Left lung (tissue), 10 donors: ENCODE results near the gene FNDC3B. TPM values are rescaled to one million over a fixed set of nuclear protein-coding genes. Genes with fewer than 3 reads are reported as not detected.

Source experiments
- ATAC-seq: fragments of 200-7000 bp; cut with Tn5 transposase; one replicate; pipeline ENCODE4 v1.9.1; 2020; ENCODE audit warnings: moderate library complexity
- DNase-seq, 4 donors: peaks; one replicate each; pipeline ENCODE4 v3.0.0-alpha.2; 2013 to 2020
- H3K27ac ChIP-seq, 2 donors: fragments of 200-600 bp; sonication (generic) in 1 of 2; one replicate each; pipeline versions ENCODE4 v1.5.0 to v1.8.0; 2020 to 2021
- H3K27me3 ChIP-seq, 2 donors: fragments of 200-600 bp; sonication (generic) in 1 of 2; one replicate each; pipeline versions ENCODE4 v1.5.0 to v1.8.0; 2020 to 2021
- H3K36me3 ChIP-seq, 2 donors: fragments of 200-600 bp; sonication (generic) in 1 of 2; one replicate each; pipeline versions ENCODE4 v1.5.0 to v1.8.0; 2020 to 2021
- H3K4me1 ChIP-seq, 2 donors: fragments of 200-600 bp; one replicate each; pipeline ENCODE4 v1.8.0; 2021
- H3K4me3 ChIP-seq, 2 donors: fragments of 200-600 bp; sonication (generic) in 1 of 2; one replicate each; pipeline versions ENCODE4 v1.5.0 to v1.8.0; 2020 to 2021; ENCODE audit warnings: mild to moderate bottlenecking in 1 of 2
- H3K9me3 ChIP-seq, 2 donors: fragments of 200-600 bp; sonication (generic) in 1 of 2; one replicate each; pipeline versions ENCODE4 v1.5.0 to v1.8.0; 2020 to 2021
- intact Hi-C, 2 donors: fragments of 100-400 bp; cut with DNase I; formaldehyde crosslinking; loops; one replicate each; pipeline versions ENCODE4 v1.11.2 to v1.14.2; 2022
- polyA plus RNA-seq, 6 donors: library from polyadenylated mRNA; unstranded; fragments of 120-200 nt; gene quantifications; one replicate each; pipeline ENCODE4 v1.2.1, GENCODE V29; 2013; ENCODE audit not compliant: insufficient read length in 6 of 6
- total RNA-seq, 2 donors: library from RNA; stranded (reverse); fragmentation: NEBNext Ultra II Directional; extraction: Animal tissue kit (Norgen Biotek cat#: 25700); gene quantifications; one replicate each; pipeline ENCODE4 v1.2.1, GENCODE V29; 2021
- TF ChIP-seq, protein P1 (sequence below), 2 donors: fragments of 200-600 bp; sonication (generic) in 1 of 2; IDR thresholded peaks; one replicate each; pipeline versions ENCODE4 v1.5.0 to v1.8.0; 2021; ENCODE audit warnings: antibody characterized with exemption in 2 of 2
- donor health status: DM: no; HTN: yes; CAD: no.
- donor health status: DM: no; HTN: no; CAD: no.

FNDC3B gene
- total and polyA plus RNA-seq, 8 donors = 35.2 to 185 (median 42.3) TPM

GRCh38 chr3:172077197-172077757 lies 37.9 kb downstream of the FNDC3B start:
- peaks cover 7 to 81% of the 10 kb centered on the region in 2 donors for H3K4me1 ChIP-seq
- no peaks in the 10 kb centered on the region for H3K27me3 ChIP-seq
- no peak for DNase-seq
- peaks cover 0 to 15% of the 10 kb centered on the region in 2 donors for H3K36me3 ChIP-seq
- H3K27ac ChIP-seq = no peak overlapping the region
- no peak overlapping the region for H3K4me3 ChIP-seq
- ATAC-seq = no peak
- no peaks in the 10 kb centered on the region for H3K9me3 ChIP-seq
- TF ChIP-seq, protein P1, sequence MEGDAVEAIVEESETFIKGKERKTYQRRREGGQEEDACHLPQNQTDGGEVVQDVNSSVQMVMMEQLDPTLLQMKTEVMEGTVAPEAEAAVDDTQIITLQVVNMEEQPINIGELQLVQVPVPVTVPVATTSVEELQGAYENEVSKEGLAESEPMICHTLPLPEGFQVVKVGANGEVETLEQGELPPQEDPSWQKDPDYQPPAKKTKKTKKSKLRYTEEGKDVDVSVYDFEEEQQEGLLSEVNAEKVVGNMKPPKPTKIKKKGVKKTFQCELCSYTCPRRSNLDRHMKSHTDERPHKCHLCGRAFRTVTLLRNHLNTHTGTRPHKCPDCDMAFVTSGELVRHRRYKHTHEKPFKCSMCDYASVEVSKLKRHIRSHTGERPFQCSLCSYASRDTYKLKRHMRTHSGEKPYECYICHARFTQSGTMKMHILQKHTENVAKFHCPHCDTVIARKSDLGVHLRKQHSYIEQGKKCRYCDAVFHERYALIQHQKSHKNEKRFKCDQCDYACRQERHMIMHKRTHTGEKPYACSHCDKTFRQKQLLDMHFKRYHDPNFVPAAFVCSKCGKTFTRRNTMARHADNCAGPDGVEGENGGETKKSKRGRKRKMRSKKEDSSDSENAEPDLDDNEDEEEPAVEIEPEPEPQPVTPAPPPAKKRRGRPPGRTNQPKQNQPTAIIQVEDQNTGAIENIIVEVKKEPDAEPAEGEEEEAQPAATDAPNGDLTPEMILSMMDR (IDR thresholded peaks at IDR 0.05) = no peak
- intact Hi-C loops = no loop called here

DNA sequence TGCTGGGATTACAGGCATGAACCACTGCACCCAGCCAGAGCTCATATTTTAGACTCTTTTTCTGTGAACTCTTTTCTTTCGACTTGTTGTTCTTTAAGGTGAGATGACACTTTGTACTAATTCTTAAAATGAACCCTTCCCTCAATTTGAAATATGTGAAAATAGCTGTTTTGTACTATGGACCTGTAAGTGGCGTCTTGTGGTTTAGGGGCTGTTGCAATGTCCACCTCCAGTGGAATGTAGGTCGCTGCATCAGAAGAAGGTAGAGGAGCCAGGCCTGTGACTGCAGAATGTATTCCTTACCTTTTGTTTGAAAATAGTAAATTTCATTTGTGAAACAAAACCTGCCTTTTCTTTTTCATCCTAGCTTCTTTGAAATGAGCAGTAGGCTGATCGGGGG lies 38.9 kb downstream of the FNDC3B start:
- Histone ChIP-seq H3K9me3 (no peaks in the 10 kb centered on the region), H3K4me3 (no peak overlapping the region), H3K27me3 (no peaks in the 10 kb centered on the region), H3K4me1 (peaks cover 7 to 78% of the 10 kb centered on the region in 2 donors), H3K27ac (peak overlapping the region in 1 of 2 donors; percentile 8), H3K36me3 (peaks cover 0 to 15% of the 10 kb centered on the region in 2 donors)
- intact Hi-C loops = no loop called here
- TF ChIP-seq, protein P1 (IDR thresholded peaks at IDR 0.05) = no peak
- DNase-seq (no peak), ATAC-seq (no peak)

DNA sequence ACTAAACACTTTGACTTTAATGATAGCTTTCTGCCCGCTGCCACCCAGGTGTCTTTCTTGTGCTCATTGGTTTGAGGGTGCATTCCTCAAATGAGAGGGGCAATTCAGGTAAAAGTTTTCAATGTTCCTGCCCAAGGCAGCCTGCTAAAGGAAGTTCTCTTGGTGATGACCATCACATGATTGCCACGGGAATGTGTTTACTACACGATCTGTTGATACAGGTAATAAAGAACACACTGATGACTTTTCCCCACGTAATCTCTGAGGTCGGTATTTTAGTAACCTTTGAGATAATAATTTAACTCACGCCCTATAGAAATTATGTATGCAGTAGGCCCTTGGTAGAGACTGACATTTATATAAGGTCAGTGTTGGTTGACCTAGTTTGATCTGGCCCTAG lies 39.3 kb downstream of the FNDC3B start:
- Histone ChIP-seq H3K36me3 (peaks cover 0 to 14% of the 10 kb centered on the region in 2 donors), H3K4me3 (no peak overlapping the region), H3K27ac (peak overlapping the region in 1 of 2 donors; percentile 8), H3K9me3 (no peaks in the 10 kb centered on the region), H3K4me1 (peaks cover 7 to 73% of the 10 kb centered on the region in 2 donors), H3K27me3 (no peaks in the 10 kb centered on the region)
- DNase-seq (no peak), ATAC-seq (no peak)
- TF ChIP-seq, protein P1 (IDR thresholded peaks at IDR 0.05) = no peak
- intact Hi-C loops = no loop called here

DNA sequence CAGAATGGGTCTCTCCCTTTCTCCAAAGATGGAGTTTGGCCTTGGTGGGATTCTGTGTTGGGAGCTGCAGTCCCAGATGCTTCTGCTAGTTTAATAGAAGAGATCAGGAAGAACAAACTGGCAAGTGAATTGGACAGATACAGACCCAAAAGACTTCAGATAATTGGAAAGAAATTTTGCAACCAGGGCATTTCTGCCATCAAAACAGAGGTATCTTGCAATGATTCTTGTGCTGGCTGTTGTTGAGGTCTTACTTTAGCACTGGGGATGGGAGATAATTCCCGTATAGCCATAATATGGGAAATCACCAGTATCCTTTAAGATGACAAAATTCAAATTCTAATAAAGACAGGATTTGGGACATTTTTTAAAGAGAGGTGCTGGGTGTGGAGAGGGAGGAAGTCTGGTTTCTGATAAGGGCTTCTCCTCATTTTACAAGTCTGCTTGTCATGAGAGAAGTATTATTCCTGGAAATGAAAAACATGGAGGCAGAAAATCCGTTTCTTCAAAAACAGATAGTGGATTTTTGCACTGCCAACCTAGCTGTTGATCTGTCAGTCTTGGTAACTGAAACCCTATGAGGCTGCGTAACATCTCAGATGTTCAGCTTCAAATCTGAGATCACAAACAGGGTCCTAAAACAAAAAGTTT lies 40.1 kb downstream of the FNDC3B start:
- TF ChIP-seq, protein P1 (IDR thresholded peaks at IDR 0.05) = no peak
- Histone ChIP-seq H3K36me3 (peaks cover 0 to 14% of the 10 kb centered on the region in 2 donors), H3K27me3 (no peaks in the 10 kb centered on the region), H3K27ac (peak overlapping the region in 1 of 2 donors; percentile 28), H3K4me1 (peaks cover 3 to 66% of the 10 kb centered on the region in 2 donors), H3K9me3 (no peaks in the 10 kb centered on the region), H3K4me3 (no peak overlapping the region)
- no peak for DNase-seq
- no peak for ATAC-seq
- intact Hi-C loops = no loop called here

DNA sequence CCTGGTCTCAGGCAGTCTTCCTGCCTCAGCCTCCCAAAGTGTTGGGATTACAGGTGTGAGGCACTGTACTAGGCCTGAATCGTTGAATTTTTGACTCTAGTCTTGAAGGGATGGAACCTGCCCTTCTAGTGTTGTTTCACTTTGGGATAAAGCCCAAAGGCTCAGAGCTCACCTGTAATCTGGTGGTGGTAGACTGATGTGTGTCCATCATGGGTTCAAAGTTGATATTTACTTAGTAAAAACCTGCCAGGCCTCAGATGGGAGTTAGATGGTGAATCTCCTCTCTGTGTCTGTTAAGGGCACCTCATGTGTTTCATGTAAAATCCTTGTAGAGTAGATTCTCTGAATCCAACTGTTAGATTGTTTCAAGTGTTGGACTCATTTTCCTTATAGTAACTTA lies 41.1 kb downstream of the FNDC3B start:
- Histone ChIP-seq H3K27ac (no peak overlapping the region), H3K4me1 (peaks cover 0 to 65% of the 10 kb centered on the region in 2 donors), H3K36me3 (peaks cover 0 to 14% of the 10 kb centered on the region in 2 donors), H3K9me3 (no peaks in the 10 kb centered on the region), H3K27me3 (no peaks in the 10 kb centered on the region), H3K4me3 (no peak overlapping the region)
- no peak for ATAC-seq
- intact Hi-C loops = no loop called here
- TF ChIP-seq, protein P1 (IDR thresholded peaks at IDR 0.05) = no peak
- DNase-seq = no peak
